Ovary (tissue), 9 donors: ENCODE measurements around the gene KDM4C. TPM values are rescaled to one million over a fixed set of nuclear protein-coding genes. Genes with fewer than 3 reads are reported as not detected.

Experiments used
- DNase-seq, 5 donors: peaks; one replicate each; pipeline ENCODE4 v3.0.0-alpha.2; 2019 to 2020
- H3K27ac ChIP-seq, 2 donors: fragments of 200-600 bp; one replicate each; pipeline versions ENCODE4 v1.5.1 to v1.8.0; 2019 to 2022
- H3K27me3 ChIP-seq: fragments of 200-600 bp; one replicate; pipeline ENCODE4 v1.8.0; 2022
- H3K36me3 ChIP-seq: fragments of 200-600 bp; sonication (generic); one replicate; pipeline ENCODE4 v1.5.1; 2019
- H3K4me1 ChIP-seq: one replicate; pipeline ENCODE4 v1.8.1; 2013; ENCODE audit warnings: mild to moderate bottlenecking, moderate library complexity; ENCODE audit not compliant: insufficient read depth
- H3K4me3 ChIP-seq: fragments of 200-600 bp; sonication (generic); one replicate; pipeline ENCODE4 v1.5.1; 2017
- H3K9me3 ChIP-seq, 2 donors: fragments of 200-600 bp in 1 of 2; sonication (generic) in 1 of 2; one replicate each; pipeline versions ENCODE4 v1.5.1 to v1.8.1; 2013 to 2019; ENCODE audit warnings: mild to moderate bottlenecking in 1 of 2, moderate library complexity in 1 of 2
- CTCF ChIP-seq, 3 donors: fragments of 450-650 bp in 2 of 3; fragments of 200-600 bp in 1 of 3; IDR thresholded peaks; one replicate each; pipeline versions ENCODE4 v1.5.1 to v1.8.0; 2016 to 2022; ENCODE audit warnings: antibody characterized with exemption in 3 of 3, mild to moderate bottlenecking in 1 of 3
- EP300 ChIP-seq: sonication (generic); formaldehyde crosslinking; IDR thresholded peaks from one replicate; pipeline ENCODE4 v1.6.1; 2017; ENCODE audit warnings: antibody characterized with exemption
- POLR2A ChIP-seq: fragments of 450-650 bp; IDR thresholded peaks from one replicate; pipeline ENCODE4 v1.6.1; 2017; ENCODE audit warnings: antibody characterized with exemption, mild to moderate bottlenecking, moderate library complexity
- WGBS, 3 donors: extraction: QIAGEN DNeasy Blood & Tissue Kit in 1 of 3; methylation state at CpG; one replicate each; pipeline versions ENCODE4 v1.1.5 to v1.1.7; 2013 to 2017; 5-methylcytosine and 5-hydroxymethylcytosine counted together
- intact Hi-C, 4 donors: fragments of 100-400 bp; cut with DNase I; formaldehyde crosslinking; loops; one replicate each; pipeline versions ENCODE4 v1.11.0 to v1.15.1; 2022 to 2023
- polyA plus RNA-seq, 2 donors: library from polyadenylated mRNA; stranded (reverse); fragments of 200-250 nt in 1 of 2; fragments of 350-450 nt in 1 of 2; fragmentation: Illumina TruSeq in 1 of 2; extraction: RNeasy Lipid Tissue Mini Kit (QIAGEN cat#74804) in 1 of 2; gene quantifications; one replicate each; pipeline ENCODE4 v1.2.3, GENCODE V29; 2013 to 2014
- total RNA-seq, 7 donors: library from RNA; depleted of rRNA in 2 of 7; stranded (reverse); fragments of >200 nt in 2 of 7; fragmentation: NEBNext Ultra II Directional in 3 of 7; extraction: Animal tissue kit (Norgen Biotek cat#: 25700) in 3 of 7; gene quantifications; one replicate each; pipeline versions ENCODE4 v1.1.0 to v1.2.4, GENCODE V29; 2016 to 2023
- donor health status: DM: no; HTN: no; CAD: no; lungs with moderate emphysema.
- donor health status: DM: no; HTN: no; CAD: no.
- donor health status: Bipolar disorder and iron deficiency.
- donor health status: DM: yes; HTN: yes; CAD: no.
- donor health status: DM: no; HTN: no; CAD: no.
- donor health status: DM: yes; HTN: yes; CAD: no.

Gene KDM4C
- total and polyA plus RNA-seq, 9 donors = 9.5 to 35.6 (median 26.7) TPM

DNA sequence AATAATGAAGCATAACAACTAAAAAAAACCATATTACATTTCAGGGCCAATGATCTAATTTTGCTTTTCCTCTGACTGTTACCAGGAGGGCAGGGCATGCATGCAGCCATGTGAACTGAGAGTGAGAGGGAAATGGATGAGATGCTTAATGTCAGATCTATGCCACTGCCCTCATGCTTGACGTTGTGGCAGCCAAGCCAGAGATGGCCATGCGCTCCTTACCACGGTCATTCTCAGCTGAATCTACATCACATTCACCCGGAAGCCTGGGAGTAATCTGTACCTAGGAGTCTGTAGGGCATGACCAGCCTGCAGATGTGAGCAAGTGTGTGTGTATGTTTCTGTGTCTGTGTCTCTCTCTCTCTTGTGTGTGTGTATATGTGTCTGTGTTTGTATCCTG lies 183.7 kb downstream of the KDM4C start:
- H3K27me3 ChIP-seq = no peaks in the 10 kb centered on the region

GRCh38 chr9:6942406-6942805 lies 184.6 kb downstream of the KDM4C start:
- H3K9me3 ChIP-seq = no peaks in the 10 kb centered on the region
- TF ChIP-seq CTCF (IDR thresholded peaks at IDR 0.05) = no peak
- no peak for TF ChIP-seq EP300
- TF ChIP-seq POLR2A = no peak
- H3K27me3 ChIP-seq = no peaks in the 10 kb centered on the region
- WGBS, 3 donors = 70 to 95% (median 88%) methylated on average over 4 of the region's 4 CpGs
- intact Hi-C loops = no loop called here
- H3K4me1 ChIP-seq = no peaks in the 10 kb centered on the region
- DNase-seq = no peak
- no peak overlapping the region for H3K27ac ChIP-seq
- no peak overlapping the region for H3K4me3 ChIP-seq
- H3K36me3 ChIP-seq = no peaks in the 10 kb centered on the region

More for the DNA sequence above, 183.7 kb downstream of the KDM4C start:
- H3K4me1 ChIP-seq = no peaks in the 10 kb centered on the region
- no peak overlapping the region for H3K27ac ChIP-seq
- intact Hi-C loops = no loop called here
- no peaks in the 10 kb centered on the region for H3K36me3 ChIP-seq
- WGBS, 3 donors = 85 to 94% (median 94%) methylated on average over 4 of the region's 4 CpGs
- no peak overlapping the region for H3K4me3 ChIP-seq
- TF ChIP-seq CTCF (IDR thresholded peaks at IDR 0.05) (no peak), EP300 (no peak), POLR2A (no peak)
- H3K9me3 ChIP-seq = no peaks in the 10 kb centered on the region
- DNase-seq = no peak

DNA sequence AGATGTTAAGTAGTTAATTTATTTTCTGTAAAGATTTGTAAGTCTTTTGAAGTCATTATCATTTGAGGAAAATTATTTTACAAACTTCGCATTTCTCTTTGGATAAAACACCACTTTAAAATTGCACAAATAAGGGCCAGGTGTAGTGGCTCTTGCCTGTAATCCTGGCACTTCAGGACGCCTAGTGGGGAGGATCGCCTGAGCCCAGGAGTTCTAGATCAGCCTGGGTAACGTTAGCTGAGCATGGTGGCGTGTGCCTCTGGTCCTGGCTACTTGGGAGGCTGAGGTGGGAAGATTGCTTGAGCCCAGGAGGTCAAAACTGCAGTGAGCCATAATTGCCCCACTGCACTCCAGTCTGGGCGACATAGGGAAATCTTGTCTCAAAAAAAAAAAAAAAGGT lies 185.5 kb downstream of the KDM4C start:
- Histone ChIP-seq H3K27ac (no peak overlapping the region), H3K4me3 (no peak overlapping the region), H3K4me1 (no peaks in the 10 kb centered on the region), H3K27me3 (no peaks in the 10 kb centered on the region), H3K36me3 (no peaks in the 10 kb centered on the region), H3K9me3 (no peaks in the 10 kb centered on the region)
- intact Hi-C loops = no loop called here
- TF ChIP-seq POLR2A (no peak), EP300 (no peak)
- WGBS, 3 donors = 88 to 93% (median 90%) methylated on average over 6 of the region's 6 CpGs
- DNase-seq = no peak

DNA sequence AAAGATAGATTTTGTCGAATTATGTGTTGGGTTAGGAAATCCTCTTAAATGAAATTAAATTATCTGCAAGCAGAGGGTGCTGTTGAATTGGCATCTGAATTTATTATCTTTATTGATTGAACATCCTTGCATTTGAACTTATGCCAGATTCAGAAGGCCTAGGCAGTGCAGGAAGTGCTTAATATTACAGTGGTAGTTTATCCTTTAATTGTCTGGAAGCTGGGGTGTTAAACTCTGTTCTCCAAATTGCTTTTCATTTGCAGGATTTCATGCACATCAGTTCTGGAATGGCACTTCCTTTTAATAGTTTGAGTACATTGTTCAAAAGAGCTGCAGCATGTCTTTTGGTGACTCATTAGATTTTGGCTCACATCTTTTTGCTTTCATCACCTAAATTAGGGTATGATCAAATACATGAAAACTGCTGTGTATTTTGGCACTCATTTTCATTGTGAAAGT lies 186.3 kb downstream of the KDM4C start:
- Histone ChIP-seq H3K27me3 (no peaks in the 10 kb centered on the region), H3K4me1 (no peaks in the 10 kb centered on the region), H3K27ac (no peak overlapping the region), H3K9me3 (no peaks in the 10 kb centered on the region), H3K4me3 (no peak overlapping the region), H3K36me3 (no peaks in the 10 kb centered on the region)
- TF ChIP-seq EP300 (no peak), CTCF (IDR thresholded peaks at IDR 0.05) (no peak), POLR2A (no peak)
- no peak for DNase-seq
- 67 to 82% (median 74%) methylated on average over 1 of the region's 1 CpG for WGBS, 3 donors
- intact Hi-C loops = no loop called here

GRCh38 chr9:6944896-6945295 lies 187.1 kb downstream of the KDM4C start:
- no peak for TF ChIP-seq POLR2A
- no peak for TF ChIP-seq EP300
- no peak for TF ChIP-seq CTCF (IDR thresholded peaks at IDR 0.05)
- WGBS, 3 donors = 93 to 95% (median 94%) methylated on average over 4 of the region's 4 CpGs
- H3K36me3 ChIP-seq = no peaks in the 10 kb centered on the region
- H3K27me3 ChIP-seq = no peaks in the 10 kb centered on the region
- intact Hi-C loops = no loop called here
- H3K9me3 ChIP-seq = no peaks in the 10 kb centered on the region
- DNase-seq = no peak
- H3K27ac ChIP-seq = no peak overlapping the region
- H3K4me1 ChIP-seq = no peaks in the 10 kb centered on the region
- H3K4me3 ChIP-seq = no peak overlapping the region
